Stimulated activated CD4-positive, alpha-beta T cell treated with anti-CD3 and anti-CD28 coated beads, Interleukin-4, amount 100 ng/mL, for 1 hour (primary cell): ENCODE measurements around the gene CACNA1B.
"Not testable (repeated sequence)": the region's sequence is repeated elsewhere in the genome, so short reads cannot be mapped to it uniquely, and the experiment has no call there.

Source experiments
- DNase-seq: peaks from one replicate; pipeline ENCODE4 v3.0.0-alpha.2; 2020

CACNA1B gene

GRCh38 chr9:138078846-138079245, 201.3 kb downstream of the CACNA1B start:
- DNase-seq: no peak

GRCh38 chr9:138080979-138081378, 203.4 kb downstream of the CACNA1B start:
- no peak for DNase-seq

- no peak for DNase-seq
Measured at GRCh38 chr9:138082918-138083636, 205.5 kb downstream of the CACNA1B start.

DNA sequence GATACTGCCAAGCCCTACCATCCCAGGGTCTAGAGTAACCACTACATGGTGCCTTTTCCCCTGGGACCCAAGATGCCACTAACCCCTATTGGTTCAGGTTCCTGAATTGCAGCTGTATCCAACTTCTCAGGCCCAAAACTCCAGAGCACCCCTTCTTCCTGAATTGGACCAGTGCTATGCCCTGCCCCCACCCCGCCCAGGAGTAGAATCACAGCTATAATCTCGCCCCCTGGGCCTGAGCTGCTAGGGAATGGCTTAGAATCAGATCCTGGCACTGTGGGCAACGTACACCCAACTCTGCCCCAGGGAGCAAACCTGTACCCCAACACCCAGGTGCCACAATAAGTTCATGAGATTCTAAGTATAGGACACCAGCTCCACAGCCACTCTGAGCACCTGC, 206.3 kb downstream of the CACNA1B start:
- DNase-seq: no peak

DNA sequence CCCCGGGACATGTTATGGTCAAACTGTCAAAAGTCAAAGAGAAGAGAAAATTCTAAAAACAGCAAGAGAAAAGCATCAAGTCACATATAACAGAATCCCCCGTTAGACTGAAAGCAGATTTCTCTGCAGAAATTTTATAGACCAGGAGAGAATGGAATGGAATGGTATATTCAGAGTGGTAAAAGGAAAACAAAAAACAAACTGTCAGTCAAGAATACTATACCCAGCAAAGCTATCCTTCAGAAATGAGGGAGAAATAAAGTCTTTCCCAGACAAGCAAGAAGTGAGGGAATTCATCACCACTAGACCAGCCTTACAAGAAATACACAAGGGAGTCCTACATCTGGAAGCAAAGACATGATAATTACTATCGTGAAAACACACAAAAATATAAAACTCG, 208.0 kb downstream of the CACNA1B start:
- DNase-seq: no peak

GRCh38 chr9:138092057-138092456, 214.5 kb downstream of the CACNA1B start:
- DNase-seq: not testable (repeated sequence)

- no peak for DNase-seq
Measured at GRCh38 chr9:138094028-138094427, 216.4 kb downstream of the CACNA1B start.

DNA sequence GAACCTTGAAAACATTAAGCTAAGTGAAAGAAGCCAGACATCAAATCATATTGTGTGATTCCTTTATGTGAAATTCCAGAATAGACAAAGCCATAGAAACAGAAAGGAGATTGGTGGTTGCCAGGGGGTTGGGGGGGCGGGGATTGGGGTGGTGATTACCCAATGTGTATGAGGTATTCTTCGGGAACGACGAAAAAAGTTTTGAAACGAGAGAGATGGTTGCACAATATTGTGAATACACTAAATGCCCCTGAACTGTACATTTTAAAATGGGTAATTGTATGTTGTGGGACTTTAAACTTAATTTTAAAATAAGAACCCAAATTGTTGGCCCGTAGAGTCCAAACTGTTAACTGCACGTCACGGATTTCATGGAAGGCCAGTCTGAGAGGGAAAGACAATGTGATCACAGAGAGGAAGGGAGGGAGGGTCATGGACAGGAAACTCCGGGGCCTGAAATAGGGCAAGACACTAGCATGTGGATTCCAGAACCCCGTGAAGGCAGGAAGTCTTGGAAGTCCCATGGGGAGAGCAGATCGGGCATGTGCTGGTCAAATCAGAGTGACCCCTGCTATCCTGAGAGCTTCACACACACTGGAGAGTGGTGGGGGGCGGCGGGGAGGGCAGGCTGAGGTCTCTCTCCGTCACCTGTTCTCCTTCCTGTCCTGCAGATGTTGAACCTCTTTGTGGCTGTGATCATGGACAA, 218.4 kb downstream of the CACNA1B start:
- DNase-seq: no peak

GRCh38 chr9:138096519-138096845, 218.9 kb downstream of the CACNA1B start:
- DNase-seq: no peak

- no peak for DNase-seq
Measured at GRCh38 chr9:138097501-138097991, 220.0 kb downstream of the CACNA1B start.

GRCh38 chr9:138098116-138098907, 220.7 kb downstream of the CACNA1B start:
- no peak for DNase-seq

GRCh38 chr9:138098908-138099791, 221.6 kb downstream of the CACNA1B start:
- no peak for DNase-seq

GRCh38 chr9:138099803-138100598, 222.4 kb downstream of the CACNA1B start:
- no peak for DNase-seq

DNA sequence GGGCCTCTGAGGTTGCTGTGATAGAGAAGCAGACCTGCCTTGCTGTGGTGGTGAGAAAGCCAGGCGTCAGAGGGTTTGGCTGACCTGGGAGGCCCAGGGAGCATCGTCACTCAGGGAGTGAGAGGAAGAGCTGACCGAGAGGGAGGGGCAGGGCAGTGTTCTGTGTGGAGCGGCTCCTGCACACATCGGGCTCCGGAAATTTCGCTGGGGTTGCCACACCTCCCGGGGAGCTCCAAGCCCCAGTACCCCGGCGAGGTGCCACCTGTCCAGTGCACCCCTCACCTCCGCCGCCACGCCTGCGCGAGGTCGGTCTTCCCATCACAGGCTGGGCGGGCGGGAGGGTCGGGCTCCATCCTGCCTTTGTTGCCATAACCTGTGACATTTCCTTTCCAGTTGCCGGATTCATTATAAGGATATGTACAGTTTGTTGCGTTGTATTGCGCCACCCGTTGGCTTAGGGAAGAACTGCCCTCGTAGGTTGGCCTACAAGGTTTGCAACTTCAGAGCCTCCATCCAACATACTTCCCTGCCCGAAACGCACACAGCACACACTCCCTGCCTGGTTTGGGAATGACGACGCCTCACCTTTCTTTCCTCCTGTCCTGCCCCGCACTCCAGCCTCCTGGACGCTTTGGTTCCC, 223.2 kb downstream of the CACNA1B start:
- DNase-seq: no peak

DNA sequence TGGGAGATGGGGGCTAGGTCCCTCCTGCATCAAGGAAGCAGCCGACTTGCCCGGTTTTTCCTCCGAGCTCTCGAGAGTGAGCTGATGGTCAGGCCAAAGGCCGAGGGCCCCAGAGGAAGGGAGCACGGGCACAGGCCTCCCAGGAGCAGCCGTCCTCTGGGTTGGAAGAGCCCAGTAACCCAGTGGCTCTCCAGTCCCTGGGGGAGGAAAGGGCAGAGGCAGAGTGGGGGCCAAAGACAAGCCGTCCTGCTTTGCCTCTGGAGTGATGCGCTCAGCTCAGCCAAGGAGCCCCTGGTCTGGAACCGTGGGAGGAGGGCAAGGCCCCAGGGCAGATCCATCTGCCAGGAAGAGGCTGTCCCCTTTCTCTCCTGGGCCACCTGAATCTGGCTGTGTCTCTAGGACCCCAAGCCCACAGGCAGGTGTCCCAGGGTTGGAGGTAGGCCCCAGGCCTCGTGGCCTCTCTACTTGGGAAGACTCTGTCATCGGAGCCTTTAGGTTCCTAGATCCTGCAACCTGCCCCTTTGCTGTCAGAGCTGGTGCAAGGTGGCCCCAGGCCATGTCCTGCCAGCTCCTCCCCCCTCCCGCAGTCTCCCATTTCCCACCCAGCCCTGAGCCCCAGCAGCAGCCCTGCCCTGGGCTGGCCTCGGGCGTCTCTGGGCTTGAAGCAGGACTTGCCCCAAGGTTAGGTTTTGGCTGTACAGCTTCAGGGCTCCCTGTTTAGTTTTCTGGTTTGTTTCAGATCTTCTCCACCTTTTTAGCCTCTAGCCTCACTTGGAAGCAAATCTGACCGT, 224.1 kb downstream of the CACNA1B start:
- no peak for DNase-seq

GRCh38 chr9:138102246-138103051, 224.9 kb downstream of the CACNA1B start:
- no peak for DNase-seq

GRCh38 chr9:138103111-138103848, 225.7 kb downstream of the CACNA1B start:
- DNase-seq: no peak

DNA sequence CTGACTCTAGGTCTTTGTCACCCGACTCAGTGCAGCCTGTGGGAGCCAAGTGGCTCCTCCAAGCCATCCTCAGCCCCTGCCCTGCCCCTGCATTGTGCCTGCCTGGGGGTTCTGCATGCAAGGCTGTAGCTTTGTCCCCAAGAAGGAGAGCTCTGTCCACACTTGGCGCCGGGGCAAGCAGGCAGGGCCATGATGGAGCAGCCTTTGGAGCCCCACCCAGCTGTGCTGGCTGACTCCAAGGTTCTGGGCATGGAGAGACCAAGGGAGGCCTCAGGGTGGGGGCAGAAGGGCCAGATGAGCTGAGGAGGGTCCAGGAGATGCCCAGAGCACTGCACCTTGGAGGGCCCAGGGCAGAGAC, 226.2 kb downstream of the CACNA1B start:
- no peak for DNase-seq
